Measurements from ENCODE around the gene NRGN. TPM values are rescaled to one million over a fixed set of nuclear protein-coding genes. Genes with fewer than 3 reads are reported as not detected.

Gene NRGN
- total and polyA plus RNA-seq, 2 of the 8 experiments (the other 6 are each of a cell fraction or from before 2014, with no cell fraction given), result 0.60 to 1.0 TPM

- TF ChIP-seq CBX8 (IDR thresholded peaks at IDR 0.05; ENCODE audit: borderline replicate concordance, low read depth, low read length), result peak; percentile 36; the same call in 1 of the 2 replicates
- no peak for TF ChIP-seq CHD2 (IDR thresholded peaks at IDR 0.05; ENCODE audit: low read length)
- no peak for TF ChIP-seq GTF2F1 (IDR thresholded peaks at IDR 0.05; ENCODE audit: borderline replicate concordance, low read depth, low read length)
- no peak for TF ChIP-seq CHD7 (IDR thresholded peaks at IDR 0.05; ENCODE audit: insufficient replicate concordance, low read length)
- peak; percentile 84 for TF ChIP-seq RNF2 (IDR thresholded peaks at IDR 0.05; ENCODE audit: borderline replicate concordance, low read depth, low read length, missing control alignments, poor library complexity, severe bottlenecking)
These were observed 9.0 kb downstream of the NRGN start (continued) for GRCh38 chr11:124748481-124749343.
